HG03521 (cell line): ENCODE results near the gene OR10A6.

Experiments used
- ATAC-seq: cut with Tn5 transposase; IDR thresholded peaks from one replicate; pipeline ENCODE4 v1.9.1; 2021; ENCODE audit warnings: mild to moderate bottlenecking, moderate library complexity; ENCODE audit not compliant: unreplicated experiment

The OR10A6 gene

DNA sequence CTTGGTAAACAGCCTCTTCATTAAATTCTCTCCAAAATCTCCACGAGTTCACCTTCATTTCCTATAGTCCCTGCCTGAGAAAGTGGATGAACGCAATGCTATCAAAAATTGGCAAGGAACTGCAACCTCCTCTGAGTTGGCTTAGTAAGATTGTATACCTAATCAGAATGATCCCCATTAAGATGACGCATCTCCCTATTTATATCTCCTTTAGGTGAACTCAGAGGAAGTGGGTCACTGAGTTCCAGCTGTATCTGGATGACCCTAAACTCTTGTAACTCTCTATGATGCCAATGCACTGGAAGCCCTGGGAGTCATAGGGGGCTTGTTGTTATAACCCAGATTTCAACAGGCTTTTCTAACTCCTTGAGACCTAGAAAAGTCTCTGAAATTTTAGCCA lies 48.2 kb downstream of the OR10A6 start:
- no peak for ATAC-seq
